ENCODE measurements around the gene SET.

DNA sequence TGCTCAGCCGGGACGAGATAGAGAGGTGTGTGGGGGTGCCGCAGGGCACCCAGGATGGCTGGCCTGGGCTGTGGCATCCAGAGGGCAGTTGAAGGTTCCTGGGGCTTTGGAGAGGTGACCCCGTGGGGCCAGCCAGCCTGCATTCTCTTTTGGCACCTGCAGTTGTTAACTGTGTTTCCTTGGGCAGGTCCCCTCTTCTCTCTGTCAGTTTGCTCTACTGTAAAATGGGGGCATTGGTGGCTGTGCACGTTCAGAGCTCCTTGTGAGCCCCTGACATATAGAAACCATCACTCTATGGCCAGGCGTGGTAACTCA lies 26.4 kb downstream of the SET start:
- TF ChIP-seq SIN3A (IDR thresholded peaks at IDR 0.05; ENCODE audit: borderline replicate concordance, insufficient read depth, low read depth, low read length) (no peak), CTCF (IDR thresholded peaks at IDR 0.05) (no peak), POLR2AphosphoS5 (IDR thresholded peaks at IDR 0.05; ENCODE audit: low read depth, low read length) (no peak)
